Kidney epithelial cell (primary cell): ENCODE measurements around the gene EEIG1. TPM values are rescaled to one million over a fixed set of nuclear protein-coding genes. Genes with fewer than 3 reads are reported as not detected.

Experiments used
- DNase-seq: peaks from one replicate; pipeline ENCODE4 v3.0.0-alpha.2; 2010; ENCODE audit warnings: low read depth
- H3K27me3 ChIP-seq: 2 replicates; pipeline ENCODE4 v1.6.0; 2011; ENCODE audit warnings: low read length; ENCODE audit not compliant: control insufficient read depth, insufficient read depth
- H3K36me3 ChIP-seq: 2 replicates; pipeline ENCODE4 v1.5.1; 2011; ENCODE audit warnings: low read length; ENCODE audit not compliant: control insufficient read depth, insufficient read depth
- H3K4me3 ChIP-seq: 2 replicates; pipeline ENCODE4 v1.5.1; 2011; ENCODE audit warnings: low read depth, mild to moderate bottlenecking, control low read depth, low read length
- total RNA-seq: library from RNA; depleted of rRNA; stranded (reverse); fragments of >200 nt; gene quantifications from 2 replicates; pipeline ENCODE4 v1.2.3, GENCODE V29; 2015
- TF ChIP-seq, protein P1 (sequence below): IDR thresholded peaks from 2 replicates; pipeline ENCODE4 v1.5.1; 2011; ENCODE audit warnings: mild to moderate bottlenecking, moderate library complexity, low read length, control low read depth, inconsistent platforms; ENCODE audit not compliant: insufficient read depth, poor library complexity, severe bottlenecking

The EEIG1 gene
- total RNA-seq, 1 donor from 2014 or later: 16.5 TPM

- no peak overlapping the region for H3K4me3 ChIP-seq
- no peak for DNase-seq
- TF ChIP-seq, protein P1, sequence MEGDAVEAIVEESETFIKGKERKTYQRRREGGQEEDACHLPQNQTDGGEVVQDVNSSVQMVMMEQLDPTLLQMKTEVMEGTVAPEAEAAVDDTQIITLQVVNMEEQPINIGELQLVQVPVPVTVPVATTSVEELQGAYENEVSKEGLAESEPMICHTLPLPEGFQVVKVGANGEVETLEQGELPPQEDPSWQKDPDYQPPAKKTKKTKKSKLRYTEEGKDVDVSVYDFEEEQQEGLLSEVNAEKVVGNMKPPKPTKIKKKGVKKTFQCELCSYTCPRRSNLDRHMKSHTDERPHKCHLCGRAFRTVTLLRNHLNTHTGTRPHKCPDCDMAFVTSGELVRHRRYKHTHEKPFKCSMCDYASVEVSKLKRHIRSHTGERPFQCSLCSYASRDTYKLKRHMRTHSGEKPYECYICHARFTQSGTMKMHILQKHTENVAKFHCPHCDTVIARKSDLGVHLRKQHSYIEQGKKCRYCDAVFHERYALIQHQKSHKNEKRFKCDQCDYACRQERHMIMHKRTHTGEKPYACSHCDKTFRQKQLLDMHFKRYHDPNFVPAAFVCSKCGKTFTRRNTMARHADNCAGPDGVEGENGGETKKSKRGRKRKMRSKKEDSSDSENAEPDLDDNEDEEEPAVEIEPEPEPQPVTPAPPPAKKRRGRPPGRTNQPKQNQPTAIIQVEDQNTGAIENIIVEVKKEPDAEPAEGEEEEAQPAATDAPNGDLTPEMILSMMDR: no peak
- H3K36me3 ChIP-seq: no peaks in the 10 kb centered on the region
- H3K27me3 ChIP-seq: no peaks in the 10 kb centered on the region
These were observed 13.5 kb downstream of the EEIG1 start for GRCh38 chr9:127967151-127967809.

- no peak for DNase-seq
- no peaks in the 10 kb centered on the region for H3K36me3 ChIP-seq
- no peak overlapping the region for H3K4me3 ChIP-seq
- no peaks in the 10 kb centered on the region for H3K27me3 ChIP-seq
- TF ChIP-seq, protein P1: no peak
These were observed 14.2 kb downstream of the EEIG1 start for GRCh38 chr9:127966416-127967150.

- H3K36me3 ChIP-seq: no peaks in the 10 kb centered on the region
- no peak for DNase-seq
- no peaks in the 10 kb centered on the region for H3K27me3 ChIP-seq
- no peak overlapping the region for H3K4me3 ChIP-seq
- TF ChIP-seq, protein P1: no peak
These were observed 14.8 kb downstream of the EEIG1 start for GRCh38 chr9:127965953-127966352.

- TF ChIP-seq, protein P1: no peak
- H3K36me3 ChIP-seq: no peaks in the 10 kb centered on the region
- DNase-seq: no peak
- H3K4me3 ChIP-seq: no peak overlapping the region
- H3K27me3 ChIP-seq: no peaks in the 10 kb centered on the region
These were observed 17.3 kb downstream of the EEIG1 start for GRCh38 chr9:127963359-127964064.

- TF ChIP-seq, protein P1: no peak
- no peak for DNase-seq
- no peak overlapping the region for H3K4me3 ChIP-seq
- H3K27me3 ChIP-seq: no peaks in the 10 kb centered on the region
- no peaks in the 10 kb centered on the region for H3K36me3 ChIP-seq
These were observed 17.8 kb downstream of the EEIG1 start for GRCh38 chr9:127963041-127963358.

GRCh38 chr9:127962278-127962677, 18.5 kb downstream of the EEIG1 start:
- H3K4me3 ChIP-seq: no peak overlapping the region
- TF ChIP-seq, protein P1: no peak
- DNase-seq: no peak
- no peaks in the 10 kb centered on the region for H3K27me3 ChIP-seq
- H3K36me3 ChIP-seq: no peaks in the 10 kb centered on the region
